OCI-LY3 (cell line): ENCODE results near the gene LRRC7.

Experiments used
- CTCF ChIP-seq: fragments of 200-600, 300-600 bp; sonication (generic); IDR thresholded peaks from 2 replicates; pipeline ENCODE4 v1.5.1; 2014; ENCODE audit warnings: antibody characterized with exemption, low read length, low read depth
- EZH2phosphoT487 ChIP-seq: fragments of 200-600 bp; shearing (Covaris generic); IDR thresholded peaks from 2 replicates; pipeline ENCODE4 v1.6.1; 2018; ENCODE audit warnings: antibody characterized with exemption, mixed run types, low read depth

- no peak for TF ChIP-seq CTCF
- no peak for TF ChIP-seq EZH2phosphoT487
These were observed 476.1 kb downstream of the LRRC7 start for GRCh38 chr1:70043804-70044203.
